Measurements from ENCODE around the gene ASTN2.

ASTN2 gene

GRCh38 chr9:116979456-116979855 lies 435.4 kb downstream of the ASTN2 start:
- H3K27me3 ChIP-seq (ENCODE audit: insufficient read depth, low read length, poor library complexity) = no peaks in the 10 kb centered on the region
- H3K4me2 ChIP-seq (ENCODE audit: insufficient read depth, low read length) = no peak overlapping the region
- H3K27ac ChIP-seq (ENCODE audit: low read length) = no peak overlapping the region
- DNase-seq (no peak), ATAC-seq (ENCODE audit: insufficient read depth, low read depth) (no peak)
- H3K36me3 ChIP-seq (ENCODE audit: insufficient read depth, low read length) = no peaks in the 10 kb centered on the region
- no peak for TF ChIP-seq CTCF (IDR thresholded peaks at IDR 0.05; ENCODE audit: borderline replicate concordance, extremely low read depth, low read length, poor library complexity, severe bottlenecking)
- no peak for TF ChIP-seq EZH2 (IDR thresholded peaks at IDR 0.05; ENCODE audit: borderline replicate concordance, low read depth, low read length, severe bottlenecking)
- H3K9ac ChIP-seq (ENCODE audit: low read depth, low read length) = no peak overlapping the region
- H3K4me1 ChIP-seq (ENCODE audit: insufficient read depth, low read length) = no peaks in the 10 kb centered on the region
- no peaks in the 10 kb centered on the region for H4K20me1 ChIP-seq (ENCODE audit: insufficient read depth, low read length)
- H3K4me3 ChIP-seq (ENCODE audit: low read depth in 1 of 2, low read length in 2 of 2) = no peak overlapping the region
- H3K79me2 ChIP-seq (ENCODE audit: insufficient read depth, low read length) = no peaks in the 10 kb centered on the region
- no peaks in the 10 kb centered on the region for H3K9me3 ChIP-seq (ENCODE audit: insufficient read depth, low read length, severe bottlenecking)
- no peak overlapping the region for H2AFZ ChIP-seq (ENCODE audit: low read depth, low read length)

GRCh38 chr9:116978155-116978554 lies 436.7 kb downstream of the ASTN2 start:
- no peak for ATAC-seq (ENCODE audit: insufficient read depth, low read depth)
- no peak overlapping the region for H2AFZ ChIP-seq (ENCODE audit: low read depth, low read length)
- no peaks in the 10 kb centered on the region for H3K36me3 ChIP-seq (ENCODE audit: insufficient read depth, low read length)
- TF ChIP-seq CTCF (IDR thresholded peaks at IDR 0.05; ENCODE audit: borderline replicate concordance, extremely low read depth, low read length, poor library complexity, severe bottlenecking) (no peak), EZH2 (IDR thresholded peaks at IDR 0.05; ENCODE audit: borderline replicate concordance, low read depth, low read length, severe bottlenecking) (no peak)
- H3K4me3 ChIP-seq (ENCODE audit: low read depth in 1 of 2, low read length in 2 of 2) = no peak overlapping the region
- no peaks in the 10 kb centered on the region for H3K79me2 ChIP-seq (ENCODE audit: insufficient read depth, low read length)
- DNase-seq = no peak
- no peaks in the 10 kb centered on the region for H3K4me1 ChIP-seq (ENCODE audit: insufficient read depth, low read length)
- H3K9me3 ChIP-seq (ENCODE audit: insufficient read depth, low read length, severe bottlenecking) = no peaks in the 10 kb centered on the region
- H3K4me2 ChIP-seq (ENCODE audit: insufficient read depth, low read length) = no peak overlapping the region
- no peaks in the 10 kb centered on the region for H4K20me1 ChIP-seq (ENCODE audit: insufficient read depth, low read length)
- no peaks in the 10 kb centered on the region for H3K27me3 ChIP-seq (ENCODE audit: insufficient read depth, low read length, poor library complexity)
- no peak overlapping the region for H3K9ac ChIP-seq (ENCODE audit: low read depth, low read length)
- no peak overlapping the region for H3K27ac ChIP-seq (ENCODE audit: low read length)

DNA sequence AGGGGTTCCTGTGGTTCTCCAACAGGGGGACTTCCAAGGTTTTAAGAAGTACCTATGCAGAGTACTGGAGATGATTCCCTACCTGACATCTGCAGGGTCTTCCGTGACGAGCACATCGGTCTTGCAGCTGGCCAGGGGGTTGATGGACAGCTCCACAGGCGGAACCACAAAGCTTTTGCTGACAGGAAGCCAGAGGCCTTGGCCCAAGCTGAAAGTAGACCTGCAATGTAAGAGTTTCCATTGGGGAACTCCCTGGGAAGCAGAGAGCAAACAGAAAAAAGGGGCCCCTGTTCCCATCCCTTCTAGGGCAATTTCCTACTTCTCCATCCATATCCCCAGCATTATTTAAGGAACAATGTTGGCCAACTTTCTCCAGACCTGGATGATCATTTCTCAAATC lies 439.7 kb downstream of the ASTN2 start:
- TF ChIP-seq EZH2 (IDR thresholded peaks at IDR 0.05; ENCODE audit: borderline replicate concordance, low read depth, low read length, severe bottlenecking) (no peak), CTCF (IDR thresholded peaks at IDR 0.05; ENCODE audit: borderline replicate concordance, extremely low read depth, low read length, poor library complexity, severe bottlenecking) (no peak)
- Histone ChIP-seq H3K4me3 (ENCODE audit: low read depth in 1 of 2, low read length in 2 of 2) (no peak overlapping the region), H3K9ac (ENCODE audit: low read depth, low read length) (no peak overlapping the region), H3K4me1 (ENCODE audit: insufficient read depth, low read length) (no peaks in the 10 kb centered on the region), H2AFZ (ENCODE audit: low read depth, low read length) (no peak overlapping the region), H3K36me3 (ENCODE audit: insufficient read depth, low read length) (no peaks in the 10 kb centered on the region), H3K4me2 (ENCODE audit: insufficient read depth, low read length) (no peak overlapping the region), H4K20me1 (ENCODE audit: insufficient read depth, low read length) (no peaks in the 10 kb centered on the region), H3K27me3 (ENCODE audit: insufficient read depth, low read length, poor library complexity) (no peaks in the 10 kb centered on the region), H3K27ac (ENCODE audit: low read length) (no peak overlapping the region), H3K79me2 (ENCODE audit: insufficient read depth, low read length) (no peaks in the 10 kb centered on the region), H3K9me3 (ENCODE audit: insufficient read depth, low read length, severe bottlenecking) (no peaks in the 10 kb centered on the region)
- DNase-seq = no peak
- no peak for ATAC-seq (ENCODE audit: insufficient read depth, low read depth)

- no peak for ATAC-seq (ENCODE audit: insufficient read depth, low read depth)
- Histone ChIP-seq H3K4me2 (ENCODE audit: insufficient read depth, low read length) (no peak overlapping the region), H4K20me1 (ENCODE audit: insufficient read depth, low read length) (no peaks in the 10 kb centered on the region), H3K4me3 (ENCODE audit: low read depth in 1 of 2, low read length in 2 of 2) (no peak overlapping the region), H3K9me3 (ENCODE audit: insufficient read depth, low read length, severe bottlenecking) (no peaks in the 10 kb centered on the region), H3K4me1 (ENCODE audit: insufficient read depth, low read length) (no peaks in the 10 kb centered on the region), H3K79me2 (ENCODE audit: insufficient read depth, low read length) (no peaks in the 10 kb centered on the region), H2AFZ (ENCODE audit: low read depth, low read length) (no peak overlapping the region), H3K36me3 (ENCODE audit: insufficient read depth, low read length) (no peaks in the 10 kb centered on the region), H3K27me3 (ENCODE audit: insufficient read depth, low read length, poor library complexity) (no peaks in the 10 kb centered on the region), H3K27ac (ENCODE audit: low read length) (no peak overlapping the region), H3K9ac (ENCODE audit: low read depth, low read length) (no peak overlapping the region)
- DNase-seq = no peak
- no peak for TF ChIP-seq CTCF (IDR thresholded peaks at IDR 0.05; ENCODE audit: borderline replicate concordance, extremely low read depth, low read length, poor library complexity, severe bottlenecking)
- no peak for TF ChIP-seq EZH2 (IDR thresholded peaks at IDR 0.05; ENCODE audit: borderline replicate concordance, low read depth, low read length, severe bottlenecking)
These were observed 448.7 kb downstream of the ASTN2 start for GRCh38 chr9:116966199-116966598.

All from DND-41 (cell line).